Lower leg skin (tissue), 4 donors: ENCODE measurements around the gene SNAI3. TPM values are rescaled to one million over a fixed set of nuclear protein-coding genes. Genes with fewer than 3 reads are reported as not detected.

Experiments used
- DNase-seq, 2 donors: peaks; one replicate each; pipeline ENCODE4 v3.0.0-alpha.2; 2019; ENCODE audit warnings: low spot score in 2 of 2
- H3K4me3 ChIP-seq: fragments of 200-600 bp; sonication (generic); 2 replicates; pipeline ENCODE4 v1.5.1; 2017; ENCODE audit warnings: mild to moderate bottlenecking, low read depth; ENCODE audit not compliant: poor library complexity, severe bottlenecking
- POLR2A ChIP-seq, 2 donors: fragments of 450-650 bp; IDR thresholded peaks; one replicate each; pipeline ENCODE4 v1.6.1; 2016 to 2017; ENCODE audit warnings: antibody characterized with exemption in 2 of 2, mild to moderate bottlenecking in 1 of 2, moderate library complexity in 1 of 2
- WGBS, 2 donors: methylation state at CpG; one replicate each; pipeline ENCODE4 v1.1.5; 2018; 5-methylcytosine and 5-hydroxymethylcytosine counted together
- intact Hi-C: fragments of 100-400 bp; cut with DNase I; formaldehyde crosslinking; loops from one replicate; pipeline ENCODE4 v1.15.0; 2023; ENCODE audit warnings: low total_unique reads
- total RNA-seq, 4 donors: library from RNA; depleted of rRNA; stranded (reverse); fragments of >200 nt; gene quantifications; one replicate each; pipeline ENCODE4 v1.1.0, GENCODE V29; 2016
- TF ChIP-seq, protein P1 (sequence below), 3 donors: fragments of 450-650 bp; IDR thresholded peaks; one replicate each; pipeline ENCODE4 v1.5.1; 2016; ENCODE audit warnings: antibody characterized with exemption in 3 of 3, mild to moderate bottlenecking in 3 of 3, moderate library complexity in 2 of 3

The SNAI3 gene
- total RNA-seq, 4 donors from 2014 or later = 0.17 to 0.81 (median 0.29) TPM

DNA sequence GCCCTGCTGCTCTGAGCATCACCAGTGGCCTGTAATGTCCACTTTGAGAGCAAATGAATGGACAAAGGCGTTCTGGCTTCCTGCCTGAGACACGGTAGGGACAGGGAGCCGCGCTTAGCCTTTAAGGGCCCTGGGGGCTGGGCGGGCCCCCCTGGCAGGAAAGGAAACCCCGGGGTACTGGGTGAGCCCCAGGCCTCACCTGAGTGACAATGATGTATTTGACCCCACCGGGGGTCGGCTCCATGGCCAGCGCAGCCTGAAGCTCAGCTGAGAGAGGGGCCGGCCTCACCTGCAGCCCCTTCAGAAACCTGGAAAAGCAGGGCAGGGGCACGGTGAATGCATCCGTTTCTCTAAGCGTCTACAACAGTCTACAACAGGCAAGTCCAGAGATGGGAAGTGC, 33.2 kb downstream of the SNAI3 start:
- TF ChIP-seq POLR2A (IDR thresholded peaks at IDR 0.05) = no peak
- TF ChIP-seq, protein P1, sequence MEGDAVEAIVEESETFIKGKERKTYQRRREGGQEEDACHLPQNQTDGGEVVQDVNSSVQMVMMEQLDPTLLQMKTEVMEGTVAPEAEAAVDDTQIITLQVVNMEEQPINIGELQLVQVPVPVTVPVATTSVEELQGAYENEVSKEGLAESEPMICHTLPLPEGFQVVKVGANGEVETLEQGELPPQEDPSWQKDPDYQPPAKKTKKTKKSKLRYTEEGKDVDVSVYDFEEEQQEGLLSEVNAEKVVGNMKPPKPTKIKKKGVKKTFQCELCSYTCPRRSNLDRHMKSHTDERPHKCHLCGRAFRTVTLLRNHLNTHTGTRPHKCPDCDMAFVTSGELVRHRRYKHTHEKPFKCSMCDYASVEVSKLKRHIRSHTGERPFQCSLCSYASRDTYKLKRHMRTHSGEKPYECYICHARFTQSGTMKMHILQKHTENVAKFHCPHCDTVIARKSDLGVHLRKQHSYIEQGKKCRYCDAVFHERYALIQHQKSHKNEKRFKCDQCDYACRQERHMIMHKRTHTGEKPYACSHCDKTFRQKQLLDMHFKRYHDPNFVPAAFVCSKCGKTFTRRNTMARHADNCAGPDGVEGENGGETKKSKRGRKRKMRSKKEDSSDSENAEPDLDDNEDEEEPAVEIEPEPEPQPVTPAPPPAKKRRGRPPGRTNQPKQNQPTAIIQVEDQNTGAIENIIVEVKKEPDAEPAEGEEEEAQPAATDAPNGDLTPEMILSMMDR (IDR thresholded peaks at IDR 0.05) = no peak
- WGBS, 2 donors = 83 to 87% methylated on average over 8 to 13 of the region's 13 CpGs
- H3K4me3 ChIP-seq = no peak overlapping the region
- no peak for DNase-seq
- intact Hi-C loops = no loop called here

DNA sequence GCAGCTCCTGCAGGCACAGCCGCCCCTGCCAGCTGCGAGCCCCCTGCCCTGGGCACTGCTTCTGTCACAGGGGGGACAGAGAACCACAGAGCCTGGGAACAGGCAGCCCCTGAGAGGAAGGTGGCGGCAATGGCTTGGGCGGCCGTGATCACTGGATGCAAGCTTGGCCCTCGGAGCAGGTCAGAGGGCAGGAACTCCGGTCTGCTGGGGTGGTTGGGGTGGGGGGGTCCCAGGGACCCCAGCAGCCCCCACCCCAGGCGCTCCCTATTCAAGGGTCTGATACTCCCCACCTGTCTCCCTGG, 33.6 kb downstream of the SNAI3 start:
- no peak overlapping the region for H3K4me3 ChIP-seq
- TF ChIP-seq, protein P1 (IDR thresholded peaks at IDR 0.05) = no peak
- TF ChIP-seq POLR2A (IDR thresholded peaks at IDR 0.05) = no peak
- WGBS, 2 donors = 86 to 95% methylated on average over 4 to 8 of the region's 8 CpGs
- intact Hi-C loops = no loop called here
- DNase-seq = no peak

DNA sequence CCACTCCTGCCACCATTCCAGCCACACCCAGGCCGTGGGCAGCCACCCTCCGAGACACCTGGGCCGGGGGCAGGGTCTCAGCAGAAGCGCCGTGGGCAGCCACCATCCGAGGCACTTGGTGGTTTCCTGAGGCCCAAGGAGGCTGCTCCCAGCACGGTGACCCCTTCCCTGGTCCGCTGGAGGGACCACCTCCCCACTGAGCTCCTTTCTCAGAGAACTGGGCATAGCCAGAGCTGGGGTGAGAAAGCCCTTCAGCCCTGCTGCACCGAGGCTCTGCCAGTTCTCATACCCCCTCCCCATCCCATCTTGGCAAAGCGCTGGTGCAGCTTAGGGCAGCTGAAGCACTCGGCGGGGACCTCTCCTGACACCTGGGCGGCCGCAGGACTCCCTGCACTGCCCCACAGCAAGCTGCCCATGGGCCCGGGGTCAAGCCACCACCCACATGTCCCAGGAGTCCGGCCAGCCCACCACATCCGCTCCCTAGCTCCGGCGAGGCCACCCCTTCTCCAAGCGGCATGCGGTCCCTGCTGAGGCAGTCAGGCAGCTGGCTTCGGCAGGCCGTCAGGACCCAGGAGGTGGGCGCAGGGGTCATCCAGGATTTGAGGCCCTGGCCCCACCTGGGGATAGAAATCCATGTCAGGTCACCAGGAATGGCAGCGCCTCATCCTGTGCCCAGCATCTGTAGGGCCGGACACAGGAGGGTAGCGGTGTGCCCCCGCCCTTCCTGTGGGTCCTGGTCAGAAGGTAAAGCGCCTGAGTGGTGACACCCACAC, 34.1 kb downstream of the SNAI3 start:
- no peak for DNase-seq
- no peak overlapping the region for H3K4me3 ChIP-seq
- WGBS, 2 donors = 87 to 95% methylated on average over 10 to 29 of the region's 29 CpGs
- TF ChIP-seq POLR2A (IDR thresholded peaks at IDR 0.05) = no peak
- TF ChIP-seq, protein P1 (IDR thresholded peaks at IDR 0.05) = no peak
- intact Hi-C loops = no loop called here

DNA sequence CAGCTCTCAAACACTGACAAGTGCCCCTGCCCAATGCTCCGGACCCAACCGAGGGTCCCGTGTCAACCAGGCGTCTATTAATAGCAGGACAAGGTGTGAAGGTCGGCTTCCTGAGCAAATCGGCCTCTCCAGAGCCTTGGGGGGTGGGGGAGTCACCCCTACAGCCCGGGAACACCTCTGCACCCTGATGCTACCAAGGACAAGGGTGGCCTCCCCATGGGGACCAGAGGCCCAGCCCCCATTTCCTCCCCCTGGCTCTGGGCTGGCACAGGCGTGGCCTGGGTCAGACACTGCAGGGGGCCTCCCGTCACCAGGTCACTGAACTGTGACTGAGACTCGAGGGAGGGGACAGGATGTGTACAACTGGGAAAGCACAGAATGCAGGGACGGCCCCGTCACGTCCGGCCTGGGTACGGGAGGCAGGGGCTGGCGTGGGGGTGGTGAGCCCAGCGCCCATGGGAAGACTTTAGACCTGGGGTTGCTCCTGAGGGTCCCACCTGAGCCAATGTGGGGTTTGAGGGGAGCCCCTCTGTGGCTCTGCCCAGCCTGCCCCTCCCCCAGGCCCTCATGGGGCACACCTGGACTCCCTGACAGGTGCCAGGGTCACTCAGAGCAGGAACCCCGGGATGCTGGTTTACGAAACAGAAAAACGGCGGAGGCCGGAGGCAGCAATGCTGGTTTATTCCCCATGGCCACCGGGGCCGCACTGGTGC, 34.9 kb downstream of the SNAI3 start:
- intact Hi-C loops = no loop called here
- peak; percentile 40 to 94 for DNase-seq
- TF ChIP-seq, protein P1 (IDR thresholded peaks at IDR 0.05) = peak in 1 of 3 donors; percentile 21
- TF ChIP-seq POLR2A (IDR thresholded peaks at IDR 0.05) = no peak
- 51 to 83% methylated on average over 18 to 24 of the region's 24 CpGs for WGBS, 2 donors
- peak overlapping the region; percentile 55 for H3K4me3 ChIP-seq

DNA sequence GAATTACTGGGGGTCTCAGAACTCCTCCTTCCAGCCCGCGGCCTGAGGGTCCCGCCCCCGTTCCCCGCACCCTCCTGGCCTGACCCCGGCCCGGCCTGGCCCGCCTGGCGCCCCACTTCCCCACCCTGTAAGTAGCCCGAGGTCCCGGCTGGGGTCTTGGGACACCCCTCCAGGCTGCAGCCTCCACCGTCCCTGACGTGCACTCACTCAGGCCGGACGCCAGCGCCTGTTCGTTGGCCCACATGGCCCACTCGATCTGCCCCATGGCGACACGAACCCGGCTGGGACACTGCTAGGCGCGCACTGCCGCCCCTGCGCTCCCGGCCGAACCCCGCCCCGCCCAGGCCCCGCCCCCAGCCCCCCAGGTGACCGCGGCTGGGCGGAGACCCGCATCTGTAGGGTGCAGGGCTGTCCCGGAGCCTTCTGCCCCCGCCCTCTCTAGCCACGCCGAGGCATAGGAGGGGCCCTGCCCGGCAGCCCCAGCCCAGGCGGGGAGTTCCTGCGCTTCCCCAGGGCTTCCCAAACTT, 35.5 kb downstream of the SNAI3 start, which contains the start of gene CYBA:
TSS of gene CYBA (minus strand) at position 305 of the 527 bp plus-strand sequence. CDS start at position 265, 40 bp downstream.
- peak; percentile 60 to 94 for DNase-seq
- intact Hi-C loops = no loop called here
- H3K4me3 ChIP-seq = peak within 1 kb of the TSS; percentile 55
- TF ChIP-seq, protein P1 (IDR thresholded peaks at IDR 0.05) = no peak
- no peak for TF ChIP-seq POLR2A (IDR thresholded peaks at IDR 0.05)
- 0 to 10% methylated on average over 4 to 10 of the region's 41 CpGs for WGBS, 2 donors
